Measurements from ENCODE around the gene RARS2.

DNA sequence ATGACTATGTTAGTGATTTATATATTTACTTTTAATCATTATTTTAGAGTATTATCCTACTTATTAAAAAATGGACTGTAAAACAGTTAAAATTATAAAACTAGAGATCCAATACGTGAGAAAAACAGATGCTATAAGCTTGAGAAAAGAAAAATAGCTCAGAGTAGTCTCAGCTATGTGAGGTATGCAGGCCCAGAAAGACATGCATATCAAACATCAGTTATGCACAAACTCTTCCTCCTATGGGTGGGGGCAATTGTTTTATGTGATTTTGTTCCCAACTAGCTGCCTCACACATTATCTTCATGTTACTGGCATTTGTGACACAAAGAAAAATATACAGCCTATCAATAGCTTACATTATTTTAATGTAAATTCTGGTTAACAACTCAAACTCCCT, 28.8 kb downstream of the RARS2 start:
- no peak for TF ChIP-seq BRCA1 (IDR thresholded peaks at IDR 0.05; ENCODE audit: low read depth, low read length)
- TF ChIP-seq, protein P1, sequence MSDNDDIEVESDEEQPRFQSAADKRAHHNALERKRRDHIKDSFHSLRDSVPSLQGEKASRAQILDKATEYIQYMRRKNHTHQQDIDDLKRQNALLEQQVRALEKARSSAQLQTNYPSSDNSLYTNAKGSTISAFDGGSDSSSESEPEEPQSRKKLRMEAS (IDR thresholded peaks at IDR 0.05): no peak
- TF ChIP-seq TAF1 (IDR thresholded peaks at IDR 0.05; ENCODE audit: low read depth, low read length): no peak
- TF ChIP-seq, protein P2, sequence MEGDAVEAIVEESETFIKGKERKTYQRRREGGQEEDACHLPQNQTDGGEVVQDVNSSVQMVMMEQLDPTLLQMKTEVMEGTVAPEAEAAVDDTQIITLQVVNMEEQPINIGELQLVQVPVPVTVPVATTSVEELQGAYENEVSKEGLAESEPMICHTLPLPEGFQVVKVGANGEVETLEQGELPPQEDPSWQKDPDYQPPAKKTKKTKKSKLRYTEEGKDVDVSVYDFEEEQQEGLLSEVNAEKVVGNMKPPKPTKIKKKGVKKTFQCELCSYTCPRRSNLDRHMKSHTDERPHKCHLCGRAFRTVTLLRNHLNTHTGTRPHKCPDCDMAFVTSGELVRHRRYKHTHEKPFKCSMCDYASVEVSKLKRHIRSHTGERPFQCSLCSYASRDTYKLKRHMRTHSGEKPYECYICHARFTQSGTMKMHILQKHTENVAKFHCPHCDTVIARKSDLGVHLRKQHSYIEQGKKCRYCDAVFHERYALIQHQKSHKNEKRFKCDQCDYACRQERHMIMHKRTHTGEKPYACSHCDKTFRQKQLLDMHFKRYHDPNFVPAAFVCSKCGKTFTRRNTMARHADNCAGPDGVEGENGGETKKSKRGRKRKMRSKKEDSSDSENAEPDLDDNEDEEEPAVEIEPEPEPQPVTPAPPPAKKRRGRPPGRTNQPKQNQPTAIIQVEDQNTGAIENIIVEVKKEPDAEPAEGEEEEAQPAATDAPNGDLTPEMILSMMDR (IDR thresholded peaks at IDR 0.05; ENCODE audit: control extremely low read depth in 1 of 3, insufficient read depth in 1 of 3, low read depth in 1 of 3, low read length in 3 of 3): no peak
- no peak for TF ChIP-seq YY1 (IDR thresholded peaks at IDR 0.05; ENCODE audit: low read depth, low read length)
- TF ChIP-seq SP2 (IDR thresholded peaks at IDR 0.05; ENCODE audit: low read length): no peak

All from H1 (cell line).